ENCODE data around the gene PCNA.
"Not testable (repeated sequence)": the region's sequence is repeated elsewhere in the genome, so short reads cannot be mapped to it uniquely, and the experiment has no call there.

PCNA gene

DNA sequence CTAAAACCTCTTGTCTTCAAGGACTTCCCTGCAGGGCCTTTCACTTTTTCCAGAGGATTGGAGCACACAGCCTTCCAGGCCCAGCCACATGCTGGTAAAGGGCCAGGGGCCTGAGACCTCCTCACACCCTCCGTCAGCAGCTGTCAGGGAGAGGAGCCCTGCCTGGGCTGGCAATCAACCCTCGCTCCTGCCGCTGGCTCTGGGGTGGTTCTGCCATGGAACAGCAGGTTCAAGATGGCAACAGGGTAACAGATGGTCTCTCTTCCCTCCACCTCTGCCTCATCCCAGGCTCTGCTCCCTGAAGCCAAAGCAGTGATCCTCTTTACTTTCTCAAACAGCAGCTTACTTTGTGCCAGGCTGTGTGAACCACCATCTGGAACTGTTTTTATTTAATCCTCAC lies 23.8 kb downstream of the PCNA start:
- DNase-seq, result no peak

GRCh38 chr20:5095454-5095853 lies 24.3 kb downstream of the PCNA start:
- DNase-seq, result no peak

DNA sequence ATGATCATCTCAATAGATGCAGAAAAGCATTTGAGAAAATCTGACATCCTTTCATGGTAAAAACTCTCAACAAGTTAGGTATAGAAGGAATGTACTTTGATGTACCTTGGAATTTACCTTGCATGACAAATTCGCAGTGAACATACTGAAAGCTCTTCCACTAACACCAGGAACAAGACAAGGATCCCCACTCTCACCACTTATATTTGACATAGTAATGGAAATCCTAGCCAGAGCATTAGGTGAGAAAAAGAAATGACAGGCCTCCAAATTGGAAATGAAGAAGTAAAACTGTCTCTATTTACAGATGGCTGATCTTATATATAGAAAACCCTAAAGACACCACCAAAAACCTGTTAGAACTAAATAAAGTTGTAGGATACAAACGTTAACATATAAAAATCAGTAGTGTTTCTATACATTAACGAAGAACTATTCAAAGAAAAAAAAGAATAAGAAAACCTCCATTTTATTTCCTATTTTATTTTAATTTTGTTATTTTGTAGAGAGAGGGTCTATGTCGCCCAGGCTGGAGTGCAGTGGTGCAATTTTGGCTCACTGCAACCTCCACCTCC lies 26.9 kb downstream of the PCNA start:
- no peak for DNase-seq

DNA sequence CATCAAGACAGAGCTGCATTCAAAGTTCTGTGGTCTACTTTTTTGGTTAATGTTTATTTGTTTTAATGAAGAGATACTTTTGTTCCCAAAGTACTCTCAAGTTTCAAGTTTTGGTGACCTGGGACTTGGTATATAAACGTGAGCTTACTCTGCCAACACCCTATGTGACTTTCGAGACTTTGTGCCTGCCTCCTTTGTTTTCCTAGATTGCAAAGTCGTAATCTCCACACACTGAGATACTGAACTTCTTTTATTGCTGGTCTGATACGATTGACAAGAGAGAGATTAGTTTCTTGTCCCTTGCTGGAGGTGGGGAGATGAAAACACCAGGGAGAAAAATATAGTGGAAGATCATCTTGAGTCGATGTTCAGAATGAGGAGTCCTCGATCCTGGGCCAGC lies 27.9 kb downstream of the PCNA start:
- DNase-seq, result no peak

GRCh38 chr20:5090191-5090590 lies 29.6 kb downstream of the PCNA start:
- no peak for DNase-seq

DNA sequence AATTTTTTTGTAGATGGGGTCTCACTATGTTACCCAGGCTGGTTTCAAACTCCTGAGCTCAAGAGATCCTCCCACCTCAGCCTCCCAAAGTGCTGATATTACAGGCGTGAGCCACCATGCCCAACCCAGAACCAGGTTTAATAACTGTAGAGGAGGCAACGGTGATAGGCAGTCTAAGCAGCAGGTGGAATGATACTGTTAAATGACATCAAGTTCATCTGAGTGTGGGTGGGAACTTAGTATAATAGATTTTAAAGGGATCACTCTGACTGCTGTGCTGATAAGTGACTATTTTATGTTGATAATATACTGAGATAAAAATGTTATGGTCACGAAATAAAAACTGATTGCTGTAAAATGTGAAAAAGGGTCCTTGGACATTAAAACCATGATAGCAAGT lies 31.1 kb downstream of the PCNA start:
- no peak for DNase-seq

- no peak for DNase-seq
Observed at GRCh38 chr20:5085380-5085779, 34.4 kb downstream of the PCNA start.

DNA sequence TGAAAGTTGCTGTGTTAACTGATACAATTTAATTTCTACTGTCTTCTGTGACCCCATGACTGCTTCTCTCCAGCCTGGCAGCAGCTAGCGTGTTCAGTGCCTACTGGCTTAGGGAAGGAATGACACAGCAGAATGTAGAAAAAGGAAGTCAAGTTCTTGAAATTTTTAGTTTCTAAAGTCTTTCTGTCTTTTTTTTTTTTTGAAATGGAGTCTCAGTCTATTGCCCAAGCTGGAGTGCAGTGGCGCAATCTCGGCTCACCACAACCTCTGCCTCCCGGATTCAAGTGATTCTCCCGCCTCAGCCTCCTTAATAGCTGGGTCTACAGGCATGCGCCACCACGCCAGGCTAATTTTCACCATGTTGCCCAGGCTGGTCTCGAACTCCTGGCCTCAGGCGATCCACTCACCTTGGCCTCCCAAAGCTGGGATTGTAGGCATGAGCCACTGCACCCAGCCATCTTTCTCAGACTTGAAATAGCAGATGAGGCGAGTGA lies 39.3 kb downstream of the PCNA start:
- no peak for DNase-seq

- DNase-seq, result no peak
Observed at GRCh38 chr20:5078399-5078958, 41.3 kb downstream of the PCNA start.

GRCh38 chr20:5077761-5078387 lies 41.9 kb downstream of the PCNA start:
- no peak for DNase-seq

GRCh38 chr20:5076913-5077312 lies 42.8 kb downstream of the PCNA start:
- not testable (repeated sequence) for DNase-seq

DNA sequence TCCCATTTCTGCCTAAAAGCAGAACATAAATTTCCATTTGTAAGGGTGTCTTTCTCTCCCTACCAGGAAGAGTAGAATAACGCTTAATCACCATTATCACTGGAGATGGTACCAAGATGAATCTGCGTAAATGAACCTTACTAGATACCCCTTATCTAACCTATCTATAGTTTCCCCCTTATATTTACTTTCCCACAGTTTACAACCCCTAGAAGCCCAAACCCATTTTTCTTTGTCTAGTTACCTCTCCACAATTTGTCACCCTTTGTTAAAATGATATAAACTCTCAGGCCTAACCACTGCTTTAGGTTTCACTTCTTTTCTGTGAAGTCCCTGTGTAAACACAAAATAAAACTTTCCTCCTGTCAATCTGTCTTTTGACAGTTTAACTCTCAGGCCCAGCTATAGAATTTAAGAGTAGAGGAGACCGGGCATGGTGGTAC lies 45.5 kb downstream of the PCNA start:
- no peak for DNase-seq

GRCh38 chr20:5073660-5074231 lies 46.0 kb downstream of the PCNA start:
- DNase-seq, result no peak

GRCh38 chr20:5072756-5073659 lies 46.8 kb downstream of the PCNA start:
- DNase-seq, result peak; percentile 79

- DNase-seq, result not testable (repeated sequence)
Observed at GRCh38 chr20:5071942-5072341, 47.8 kb downstream of the PCNA start.

DNA sequence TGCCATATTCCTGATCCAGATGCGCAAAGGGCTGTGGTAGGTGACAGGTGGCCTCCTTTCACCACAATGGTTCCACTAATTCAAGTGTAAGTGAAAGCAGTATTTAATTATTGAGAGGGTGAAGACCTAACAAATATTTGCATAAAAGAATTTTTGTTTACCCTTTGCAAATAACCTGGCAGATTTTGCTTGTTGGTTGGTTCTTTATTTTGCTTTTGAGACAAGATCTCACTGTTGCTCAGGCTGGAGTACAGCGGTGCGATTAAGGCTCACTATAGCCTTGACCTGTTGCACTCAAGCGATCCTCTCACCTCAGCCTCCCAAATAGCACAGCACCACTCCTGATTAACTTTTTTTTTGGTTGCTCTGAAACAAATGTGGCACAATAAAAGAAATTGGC lies 49.2 kb downstream of the PCNA start:
- DNase-seq, result no peak

- DNase-seq, result no peak
Observed at GRCh38 chr20:5070081-5070480, 49.7 kb downstream of the PCNA start.

DNA sequence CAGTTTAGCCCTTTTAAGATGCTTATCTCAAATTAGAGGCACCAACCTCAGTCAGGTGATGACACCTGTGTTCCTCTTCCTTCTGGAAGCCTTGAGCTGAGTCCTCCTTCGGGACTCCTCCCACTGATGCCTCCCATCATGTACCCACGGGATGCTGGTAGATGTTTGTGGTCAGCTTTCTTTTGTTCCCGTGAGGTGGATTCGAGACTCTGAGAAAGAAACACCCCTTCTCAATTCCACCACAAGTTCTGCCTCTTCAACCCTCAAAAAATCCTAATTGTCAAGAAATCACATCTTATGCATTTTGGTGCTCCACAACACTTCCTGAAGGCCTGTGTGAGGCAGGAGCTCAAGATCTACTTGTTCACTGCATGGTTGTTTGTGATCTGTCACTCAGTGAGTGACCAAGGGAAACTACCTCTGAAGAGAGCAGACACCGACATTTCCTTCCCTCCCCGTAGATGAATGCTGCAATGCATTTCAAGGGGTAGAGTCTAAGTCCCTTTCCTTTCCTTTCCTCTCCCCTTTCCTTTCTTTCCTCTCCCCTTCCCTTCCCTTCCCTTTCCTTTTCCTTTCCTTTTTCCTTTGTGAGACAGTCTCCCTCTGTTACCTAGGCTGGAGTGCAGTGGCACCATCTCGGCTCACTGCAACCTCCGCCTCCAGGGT lies 50.5 kb downstream of the PCNA start:
- DNase-seq, result no peak

GRCh38 chr20:5067877-5068645 lies 51.7 kb downstream of the PCNA start:
- DNase-seq, result no peak

DNA sequence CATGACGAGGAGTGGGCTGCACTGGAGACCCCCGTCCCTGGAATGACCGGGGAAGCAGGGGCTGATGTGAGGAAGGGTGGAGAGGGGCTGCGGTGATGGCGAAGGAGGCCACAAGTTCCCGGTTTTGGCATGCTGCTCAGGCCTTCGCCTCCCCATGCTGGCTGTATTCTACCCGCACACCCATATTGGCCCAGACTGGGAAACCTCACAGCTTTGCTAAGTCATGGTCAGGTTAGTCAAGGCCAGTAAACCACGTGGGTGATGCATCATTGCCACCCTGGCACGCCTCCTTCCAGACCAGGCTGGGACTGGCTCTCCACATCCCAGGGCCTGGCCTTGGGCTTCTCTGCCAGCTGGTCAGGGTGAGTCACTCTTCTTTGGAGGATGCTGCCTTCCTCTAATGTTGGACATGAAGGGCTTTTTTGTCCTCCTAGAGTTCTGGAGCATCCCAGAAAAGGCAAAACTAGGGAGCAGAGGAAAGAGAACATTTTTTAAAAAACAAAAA lies 53.8 kb downstream of the PCNA start:
- DNase-seq, result no peak

- DNase-seq, result no peak
Observed at GRCh38 chr20:5065166-5065878, 54.4 kb downstream of the PCNA start.

All from right forelimb (tissue), 1 donor.